NCI-H1048 (cell line): ENCODE results near the gene AP1S1.
"Not testable (repeated sequence)": the region's sequence is repeated elsewhere in the genome, so short reads cannot be mapped to it uniquely, and the experiment has no call there.

Source experiments
- DNase-seq: peaks from one replicate; lab custom pipeline; 2025; lab: John Stamatoyannopoulos, UW

The AP1S1 gene

DNA sequence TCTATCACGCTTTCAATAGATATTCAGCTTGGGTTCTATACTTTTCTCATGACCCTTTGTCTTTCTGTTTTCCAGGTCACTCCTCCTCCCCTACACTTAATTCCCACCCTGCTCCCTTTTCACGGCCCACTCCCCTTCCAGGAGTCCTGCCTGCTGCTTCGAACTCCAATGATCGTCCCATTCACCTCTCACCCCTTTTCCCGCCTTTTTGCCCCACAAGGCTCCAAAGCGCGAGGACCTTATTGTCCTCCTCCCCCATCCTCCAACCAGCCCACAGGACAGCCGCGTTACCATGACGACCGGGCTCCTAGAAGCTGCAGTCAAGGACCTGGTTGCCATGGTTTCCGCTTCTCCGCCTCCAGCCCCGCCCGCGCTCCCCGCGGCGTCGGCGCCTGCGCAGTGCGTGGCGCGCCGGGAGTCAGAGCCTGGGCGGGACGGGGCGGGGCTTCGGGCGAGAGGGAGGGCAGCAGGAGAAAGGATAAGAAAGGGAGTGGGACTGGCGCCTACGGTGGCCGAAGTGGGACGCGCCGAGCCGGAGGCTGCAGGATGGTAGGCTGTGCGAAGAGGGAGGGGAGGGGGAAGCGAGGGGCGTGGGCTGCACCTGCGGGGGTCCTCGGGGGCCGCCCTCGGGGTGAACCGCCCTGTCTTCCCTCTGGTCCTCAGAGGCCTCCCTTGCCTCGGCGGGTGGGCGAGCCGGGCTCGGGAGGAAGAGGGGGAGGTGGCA lies at the start of gene AP1S1:
TSS of gene AP1S1 (plus strand) at position 508 of the 724 bp plus-strand sequence. CDS start at position 547, 39 bp downstream.
- peak; percentile 92 for DNase-seq

DNA sequence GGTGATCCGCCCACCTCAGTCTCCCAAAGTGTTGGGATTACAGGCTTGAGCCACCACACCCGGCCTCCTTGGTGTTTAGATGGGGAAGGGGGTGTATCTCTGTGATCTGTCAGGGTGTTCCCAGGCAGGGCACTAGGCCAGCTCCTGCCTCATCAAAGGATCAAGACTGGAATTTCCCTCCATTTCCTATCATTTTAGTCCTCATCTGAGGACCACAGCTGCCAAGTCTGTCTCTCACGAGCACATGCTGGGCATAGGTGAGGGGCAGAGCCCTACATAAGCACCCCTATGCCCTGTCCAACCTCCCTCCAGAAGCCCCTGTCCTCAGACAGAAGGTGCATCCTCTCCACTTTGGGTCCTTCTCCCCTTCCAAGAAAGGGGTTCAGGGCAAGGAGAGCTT lies 49.5 kb upstream of the AP1S1 start:
- DNase-seq: no peak

DNA sequence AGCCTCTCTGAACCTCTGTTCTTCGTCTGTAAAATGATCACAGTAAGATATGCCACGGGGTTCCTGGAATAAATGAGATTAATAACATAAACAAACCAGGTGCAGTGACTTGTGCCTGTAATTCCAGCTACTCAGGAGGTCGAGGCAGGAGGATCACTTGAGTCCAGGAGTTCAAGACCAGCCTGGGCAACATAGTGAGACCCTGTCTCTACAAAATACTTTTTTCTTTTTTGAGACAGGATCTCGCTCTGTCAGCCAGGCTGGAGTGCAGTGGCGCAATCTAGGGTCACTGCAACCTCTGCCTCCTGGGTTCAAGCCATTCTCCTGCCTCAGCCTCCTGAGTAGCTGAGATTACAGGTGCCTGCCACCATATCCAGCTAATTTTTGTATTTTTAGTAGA lies 49.0 kb upstream of the AP1S1 start:
- not testable (repeated sequence) for DNase-seq

DNA sequence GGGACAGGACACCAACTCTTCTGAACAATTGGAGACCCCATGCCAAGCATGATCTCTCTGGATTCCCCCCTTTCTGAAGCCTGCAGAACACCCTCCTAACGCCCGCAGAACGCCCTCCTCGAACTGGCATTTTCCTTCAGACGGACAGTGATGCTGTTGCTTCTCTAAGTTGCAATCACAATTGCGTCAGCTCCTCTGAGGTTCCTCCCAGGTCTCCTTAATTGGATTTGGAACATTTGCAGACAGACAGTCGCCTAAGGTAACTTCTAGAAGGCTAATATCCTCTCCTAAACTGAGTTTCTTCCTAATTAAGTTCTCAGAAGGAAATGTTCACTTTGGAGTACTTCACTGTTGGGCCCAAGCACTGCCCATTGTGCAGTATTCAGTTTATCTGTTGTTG lies 47.9 kb upstream of the AP1S1 start:
- no peak for DNase-seq

DNA sequence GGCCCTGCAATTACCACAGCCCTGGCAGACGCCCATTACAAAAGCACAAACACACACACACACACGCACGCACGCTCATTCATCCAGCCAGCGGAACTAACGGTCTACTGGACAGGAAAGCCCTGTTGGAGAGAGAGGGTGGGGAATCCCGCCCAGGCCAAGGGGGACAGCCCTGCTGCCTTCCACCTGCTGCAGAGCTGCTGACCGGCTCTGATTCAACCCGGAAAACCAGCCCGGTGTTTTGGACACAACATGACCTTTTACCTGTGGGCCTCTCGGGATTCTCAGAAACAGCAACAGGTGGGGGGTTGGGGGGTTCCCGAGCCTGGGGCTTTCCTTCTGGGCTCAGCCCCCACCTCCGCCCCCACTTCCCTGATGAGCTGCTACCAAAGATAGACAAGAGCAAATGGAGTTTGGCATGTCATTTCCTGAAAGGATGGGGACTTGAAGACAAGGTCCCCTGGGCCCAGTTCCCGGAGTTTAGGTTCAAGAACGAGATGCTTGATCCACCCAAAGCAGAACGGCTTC lies 45.9 kb upstream of the AP1S1 start:
- DNase-seq: no peak

DNA sequence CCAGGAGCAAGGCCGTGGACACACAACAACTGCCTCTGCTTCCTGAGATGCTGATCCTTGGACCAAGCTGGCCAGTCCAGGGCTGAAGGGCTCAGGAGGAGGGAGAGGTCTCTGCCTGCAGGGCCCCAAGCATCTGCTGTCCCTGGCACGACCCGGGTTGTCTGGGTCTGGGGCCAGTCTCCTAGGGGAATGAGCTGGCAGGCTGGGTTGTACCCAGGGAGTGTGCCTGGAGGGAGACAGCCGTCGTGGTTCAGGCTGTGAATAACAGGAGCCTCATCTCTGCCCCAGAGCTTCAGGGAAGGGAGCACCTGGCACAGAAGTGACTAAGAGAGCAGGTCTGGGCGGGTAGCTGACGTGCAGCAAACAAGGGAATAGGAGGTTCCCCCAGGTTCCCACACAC lies 45.3 kb upstream of the AP1S1 start:
- DNase-seq: no peak

DNA sequence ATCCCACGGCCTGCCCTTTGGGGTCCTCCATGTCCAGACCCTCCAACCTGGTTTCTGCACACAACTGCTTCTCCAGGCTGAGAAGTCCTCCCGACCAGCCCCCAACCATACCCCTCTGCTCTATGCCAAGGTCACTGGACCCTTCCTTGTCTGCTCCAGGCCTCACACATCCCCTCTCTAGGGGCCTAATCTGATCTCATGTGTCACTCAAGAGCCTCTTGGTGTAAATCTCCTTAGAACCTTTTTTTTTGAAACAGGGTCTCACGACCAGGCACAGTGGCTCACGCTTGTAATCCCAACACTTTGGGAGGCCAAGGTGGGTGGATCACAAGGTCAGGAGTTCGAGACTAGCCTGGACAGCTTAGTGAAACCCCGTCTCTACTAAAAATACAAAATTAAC lies 44.9 kb upstream of the AP1S1 start:
- DNase-seq: no peak

DNA sequence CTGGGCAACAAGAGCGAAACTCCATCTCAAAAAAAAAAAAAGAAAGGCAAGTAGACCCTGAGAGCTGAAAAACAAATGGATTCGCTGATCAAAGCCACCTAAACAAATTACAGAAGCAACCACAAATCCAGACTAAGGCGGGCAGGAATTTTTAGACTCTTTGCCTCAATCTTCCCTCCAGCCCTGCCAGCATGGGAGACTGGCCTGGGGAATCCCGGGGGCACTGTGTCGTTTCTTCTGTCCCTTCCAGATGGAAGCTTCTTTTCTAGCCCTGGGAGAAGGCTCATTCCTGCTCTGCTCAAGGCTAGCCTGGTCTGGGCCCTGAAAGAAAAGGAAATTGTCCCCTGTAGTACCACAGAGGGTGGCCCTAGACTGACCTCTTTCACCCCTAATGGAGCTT lies 43.0 kb upstream of the AP1S1 start:
- no peak for DNase-seq

DNA sequence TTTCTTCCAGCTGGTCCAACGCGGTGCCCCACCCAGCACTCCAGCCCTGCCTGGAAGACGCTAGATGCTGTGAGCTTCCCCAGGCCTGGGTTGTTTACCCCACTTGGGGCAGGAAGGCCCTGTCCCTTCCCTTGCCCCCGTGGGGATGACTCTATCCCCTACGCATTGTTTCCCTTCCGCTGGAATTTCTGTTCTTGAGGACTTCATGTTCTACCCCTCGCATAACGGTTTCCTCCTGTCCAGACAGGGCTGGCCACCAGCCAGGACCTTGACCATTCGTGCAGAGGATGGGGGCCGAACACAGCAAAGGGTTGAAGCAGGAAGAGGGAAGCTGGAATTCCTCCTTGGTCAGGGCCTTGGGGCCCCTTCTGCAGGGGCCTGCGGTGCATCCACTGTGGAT lies 42.0 kb upstream of the AP1S1 start:
- DNase-seq: no peak

DNA sequence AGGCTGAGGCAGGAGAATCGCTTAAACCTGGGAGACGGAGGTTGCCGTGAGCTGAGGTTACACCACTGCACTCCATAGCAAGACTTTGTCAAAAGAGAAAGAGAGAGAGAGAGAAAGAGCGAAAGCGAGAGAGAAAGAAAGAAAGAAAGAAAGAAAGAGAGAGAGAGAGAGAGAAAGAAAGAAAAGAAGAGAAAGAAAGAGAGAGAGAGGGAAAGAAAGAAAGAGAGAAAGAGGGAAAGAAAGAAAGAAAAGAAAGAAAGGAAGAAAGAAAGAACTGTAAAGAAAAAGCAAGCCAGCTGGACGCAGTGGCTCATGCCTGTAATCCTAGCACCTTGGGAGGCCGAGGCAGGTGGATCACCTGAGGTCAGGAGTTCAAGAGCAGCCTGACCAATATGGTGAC lies 41.1 kb upstream of the AP1S1 start:
- not testable (repeated sequence) for DNase-seq

DNA sequence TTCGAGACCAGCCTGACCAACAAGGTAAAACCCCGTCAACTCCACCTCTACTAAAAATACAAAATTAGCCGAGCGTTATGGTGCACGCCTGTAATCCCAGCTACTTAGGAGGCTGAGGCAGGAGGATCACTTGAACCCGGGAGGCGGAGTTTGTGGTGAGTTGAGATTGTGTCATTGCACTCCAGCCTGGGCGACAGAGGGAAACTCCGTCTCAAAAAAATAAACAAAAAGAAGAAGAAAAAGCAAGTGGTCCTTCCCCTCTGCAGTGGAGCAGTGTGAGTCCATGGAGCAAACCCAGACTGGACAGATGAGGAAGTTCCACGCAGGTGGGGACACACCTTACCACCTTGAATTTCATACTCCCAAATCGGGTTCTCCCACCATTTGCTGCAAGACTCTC lies 40.4 kb upstream of the AP1S1 start:
- DNase-seq: no peak

DNA sequence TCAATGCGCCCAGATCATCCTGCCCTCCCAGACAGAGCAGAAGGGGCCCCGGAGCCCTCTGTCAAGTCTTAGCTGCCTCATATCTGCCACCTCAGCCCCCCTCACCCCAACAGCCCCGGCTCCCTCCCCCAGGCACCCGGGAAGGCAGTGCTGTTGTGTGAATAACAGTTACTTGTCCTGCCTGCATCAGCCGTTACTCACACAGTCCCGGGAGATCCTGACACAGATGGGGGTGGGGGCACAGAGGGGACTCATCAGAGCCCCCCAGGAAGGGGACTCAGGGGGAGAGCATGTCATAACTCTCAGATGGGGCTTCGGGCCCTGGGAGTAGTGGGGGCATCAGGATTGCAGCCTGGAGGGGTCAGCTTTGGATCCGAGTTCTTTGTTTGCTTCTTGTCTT lies 39.8 kb upstream of the AP1S1 start:
- no peak for DNase-seq

DNA sequence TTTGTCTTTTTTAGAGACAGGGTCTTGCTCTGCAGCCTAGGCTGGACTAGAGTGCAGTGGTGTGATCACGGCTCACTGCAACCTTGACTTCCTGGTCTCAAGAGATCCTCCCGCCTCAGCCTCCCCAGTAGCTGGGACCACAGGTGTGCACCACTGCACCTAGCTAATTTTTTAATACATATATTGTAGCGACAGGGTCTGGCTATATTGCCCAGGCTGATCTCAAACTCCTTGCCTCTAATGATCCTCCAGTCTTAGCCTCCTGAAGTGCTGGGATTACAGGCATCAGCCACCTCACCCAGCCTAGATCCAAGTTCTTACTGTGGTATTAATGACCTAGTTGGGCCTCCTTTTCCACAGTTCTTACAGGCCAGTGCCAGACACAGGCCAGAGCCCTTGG lies 39.1 kb upstream of the AP1S1 start:
- no peak for DNase-seq

DNA sequence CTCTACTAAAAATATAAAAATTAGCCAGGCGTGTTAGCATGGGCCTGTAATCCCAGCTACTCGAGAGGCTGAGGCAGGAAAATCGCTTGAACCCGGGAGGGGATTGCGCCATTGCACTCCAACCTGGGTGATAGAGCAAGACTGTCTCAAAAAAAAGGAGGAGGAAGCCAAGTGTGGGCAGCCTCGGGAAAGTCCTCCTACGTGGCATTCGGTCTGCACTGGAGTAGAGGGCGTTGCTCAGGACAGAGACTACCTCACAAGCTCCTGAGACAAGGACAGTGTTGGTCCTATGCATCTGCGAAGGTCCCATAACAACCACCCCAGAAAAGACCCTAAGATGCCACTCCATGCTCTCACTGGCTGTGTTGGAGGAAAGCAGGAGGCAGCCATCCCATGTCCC lies 37.4 kb upstream of the AP1S1 start:
- no peak for DNase-seq

DNA sequence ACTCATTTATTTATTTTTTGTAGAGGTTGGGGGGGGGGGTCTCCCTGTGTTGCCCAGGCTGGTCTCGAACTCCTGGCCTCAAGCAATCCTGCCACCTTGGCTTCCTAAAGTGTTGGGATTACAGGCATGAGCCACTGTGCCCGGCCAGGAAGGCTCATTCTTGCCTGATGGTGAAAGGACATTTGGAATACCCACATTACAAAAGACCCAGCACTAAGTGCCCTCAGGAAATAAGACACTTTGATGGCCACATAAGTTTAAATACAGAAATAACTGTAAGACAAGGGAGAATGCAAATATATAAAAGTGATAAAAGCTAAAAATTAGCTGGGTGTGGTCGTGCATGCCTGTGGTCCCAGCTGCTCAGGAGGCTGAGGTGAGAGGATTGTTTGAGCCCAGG lies 35.4 kb upstream of the AP1S1 start:
- DNase-seq: no peak

DNA sequence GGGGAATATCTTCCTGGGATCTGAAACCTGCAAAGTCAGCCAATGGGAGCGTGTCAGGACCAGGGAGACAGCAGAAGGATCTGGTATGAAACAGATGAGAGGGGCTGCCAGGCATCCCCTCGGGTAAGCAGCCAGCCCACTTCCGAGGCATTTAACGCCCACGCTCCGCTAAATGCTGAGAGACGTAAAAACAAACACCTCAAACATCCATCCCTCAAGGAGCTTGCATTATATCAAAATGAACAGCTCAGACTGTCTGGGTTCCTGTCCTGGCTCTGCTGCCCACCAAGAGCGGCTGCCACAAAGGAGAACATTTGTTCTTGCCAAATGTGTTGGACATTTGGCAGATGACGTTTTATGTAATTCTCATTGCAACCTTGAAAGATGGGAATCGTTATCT lies 34.4 kb upstream of the AP1S1 start:
- DNase-seq: no peak

DNA sequence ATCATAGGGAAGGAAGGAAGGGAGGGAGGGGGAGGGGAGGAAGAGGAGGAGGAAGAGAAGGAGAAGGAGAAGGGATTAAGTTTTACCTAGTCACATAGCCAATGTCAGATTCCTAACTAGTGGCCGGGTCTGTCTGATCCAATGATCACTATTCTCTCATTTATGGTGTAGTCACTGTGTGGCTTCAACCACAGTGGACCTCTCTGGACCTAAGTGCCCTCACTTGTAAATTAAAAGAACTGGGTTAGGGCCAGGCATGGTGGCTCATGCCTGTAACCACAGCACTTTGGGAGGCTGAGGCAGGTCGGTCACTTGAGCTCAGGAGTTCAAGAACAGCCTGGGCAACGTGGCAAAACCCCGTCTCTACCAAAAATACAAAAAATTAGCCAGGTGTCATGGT lies 34.0 kb upstream of the AP1S1 start:
- no peak for DNase-seq

DNA sequence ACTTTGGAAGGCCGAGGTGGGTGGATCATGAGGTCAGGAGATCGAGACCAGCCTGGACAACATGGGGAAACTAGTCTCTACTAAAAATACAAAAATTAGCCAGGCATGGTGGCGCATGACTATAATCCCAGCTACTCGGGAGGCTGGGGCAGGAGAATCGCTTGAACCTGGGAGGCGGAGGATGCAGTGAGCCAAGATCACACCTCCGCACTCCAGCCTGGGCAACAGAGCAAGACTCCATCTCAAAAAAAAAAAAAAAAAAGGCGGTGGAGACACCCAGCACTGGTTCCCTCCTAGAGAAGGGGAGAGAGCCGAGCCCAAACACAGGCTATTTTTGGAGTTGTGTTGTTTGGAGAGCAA lies 32.7 kb upstream of the AP1S1 start:
- DNase-seq: not testable (repeated sequence)

DNA sequence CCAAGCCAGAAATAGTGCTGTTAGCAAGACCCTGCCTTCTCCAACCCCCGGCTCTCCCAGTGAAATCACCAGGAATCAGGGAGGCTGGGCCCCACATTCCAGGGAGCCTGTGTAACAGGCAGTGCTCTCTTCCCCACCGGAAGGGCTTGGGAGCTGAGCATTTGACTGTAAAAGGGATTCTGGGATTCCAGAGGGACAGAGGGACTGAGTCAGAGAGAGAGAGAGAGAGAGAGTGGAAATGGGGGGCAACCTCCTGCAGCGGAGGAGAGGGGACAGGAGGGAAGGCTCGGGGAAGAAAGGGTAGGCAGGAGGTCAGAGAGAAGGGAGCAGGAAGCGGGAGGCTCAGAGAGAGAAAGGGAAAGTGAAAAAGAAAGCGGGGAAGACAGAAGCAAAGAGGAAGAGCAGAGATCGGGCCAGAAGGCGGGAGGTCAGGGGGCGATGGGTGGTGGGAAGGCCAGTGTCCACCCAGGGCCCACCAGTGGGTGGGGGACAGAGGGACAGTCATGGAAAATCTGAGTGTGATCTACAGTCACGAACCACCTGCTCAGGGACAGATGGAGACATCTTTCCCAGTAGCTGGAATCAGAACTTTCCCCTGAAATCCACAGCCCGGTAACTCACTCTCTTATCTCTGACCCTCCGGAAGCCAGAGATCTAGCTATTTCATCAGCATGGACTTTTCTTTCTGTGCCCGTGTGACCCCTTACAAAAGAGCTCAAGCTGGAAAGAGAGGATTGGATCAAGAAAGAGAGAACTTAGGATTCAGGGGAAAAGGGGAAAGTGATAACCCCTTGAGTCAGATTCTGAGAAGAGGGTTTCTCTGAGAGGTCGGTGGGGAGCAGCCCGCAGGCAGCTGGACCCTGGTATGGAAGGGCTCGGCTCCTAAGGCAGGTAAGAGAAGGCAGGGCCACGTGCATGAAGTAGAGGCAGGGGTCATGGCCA lies 32.0 kb upstream of the AP1S1 start:
- no peak for DNase-seq

DNA sequence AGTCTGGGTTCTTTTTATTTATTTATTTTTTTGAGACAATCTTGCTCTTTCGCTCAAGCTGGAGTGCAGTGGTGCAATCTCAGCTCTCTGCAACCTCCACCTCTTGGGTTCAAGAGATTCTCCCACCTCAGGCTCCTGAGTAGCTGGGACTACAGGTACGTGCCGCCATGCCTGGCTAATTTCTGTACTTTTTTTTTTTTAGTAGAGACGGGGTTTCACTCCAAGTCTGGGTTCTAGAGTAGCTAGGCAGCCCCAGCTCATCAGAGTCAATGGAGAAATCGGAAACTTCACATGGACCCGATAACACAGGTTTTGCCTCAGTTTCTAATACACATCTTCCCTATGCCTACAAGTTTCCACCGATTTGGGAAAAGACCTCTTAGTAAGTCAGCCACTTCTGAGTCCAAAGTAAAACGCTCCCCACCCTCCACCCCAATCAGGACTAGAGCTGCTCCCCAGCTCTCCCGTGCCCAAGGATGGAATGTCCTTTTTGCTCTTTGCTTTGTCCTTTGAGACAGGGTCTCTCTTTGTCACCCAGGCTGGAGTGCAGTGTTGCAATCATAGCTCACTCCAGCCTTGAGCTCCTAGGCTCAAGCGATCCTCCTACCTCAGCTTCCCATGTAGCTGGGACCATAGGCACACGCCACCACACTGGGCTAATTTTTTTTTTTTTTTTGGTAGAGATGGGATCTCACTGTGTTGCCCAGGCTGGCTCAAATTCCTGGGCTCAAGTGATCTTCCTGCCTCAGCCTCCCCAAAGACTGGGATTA lies 31.2 kb upstream of the AP1S1 start:
- DNase-seq: no peak

DNA sequence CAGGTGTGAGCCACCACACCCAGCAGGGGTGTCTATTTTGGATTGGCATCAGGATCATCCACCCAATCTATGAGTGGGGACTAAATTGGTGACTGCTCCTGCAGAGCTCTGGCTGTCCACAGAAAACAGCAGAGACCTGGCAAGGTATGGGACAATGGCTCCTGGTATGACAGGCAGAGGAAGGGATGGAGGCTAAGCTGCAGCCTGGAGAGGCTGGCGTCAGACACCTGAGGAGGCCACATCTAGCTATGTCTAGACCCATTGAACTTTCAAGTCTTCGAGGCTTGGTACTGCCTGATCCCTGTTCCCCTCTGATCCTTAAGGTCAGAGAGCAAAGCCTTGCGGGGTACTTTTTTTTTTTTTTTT lies 30.6 kb upstream of the AP1S1 start:
- DNase-seq: no peak

DNA sequence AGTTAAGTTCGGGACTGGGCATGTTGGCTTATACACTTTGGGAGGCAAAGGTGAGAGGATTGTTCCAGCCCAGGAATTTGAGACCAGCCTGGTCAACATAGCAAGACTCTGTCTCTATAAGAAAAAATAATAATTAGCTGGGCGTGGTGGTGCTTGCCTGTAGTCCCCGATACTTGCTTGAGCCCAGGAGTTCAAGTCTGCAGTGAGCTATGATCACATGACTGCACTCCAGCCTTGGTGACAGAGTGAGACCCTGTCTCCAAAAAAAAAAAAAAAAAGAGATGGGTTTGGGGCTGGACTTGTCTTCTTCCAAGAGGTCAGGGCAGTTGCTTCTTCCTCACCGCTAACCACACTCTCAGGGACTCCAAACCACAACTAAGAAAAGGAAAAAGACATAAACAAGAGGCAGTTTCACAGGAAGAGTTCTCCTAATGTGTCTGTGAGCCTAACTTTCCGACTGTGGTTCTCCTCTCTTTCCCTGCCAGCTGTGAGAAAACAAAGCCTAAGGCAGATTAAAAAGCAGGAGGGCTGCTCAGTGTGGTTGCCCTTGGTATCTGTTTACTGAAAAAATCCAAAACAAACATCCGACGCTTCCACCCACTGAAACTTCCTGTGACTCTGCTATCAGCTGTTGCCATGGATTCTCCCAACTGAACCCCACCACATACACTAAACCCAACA lies 29.8 kb upstream of the AP1S1 start:
- no peak for DNase-seq
